ENCODE data around the gene NPY2R.

DNA sequence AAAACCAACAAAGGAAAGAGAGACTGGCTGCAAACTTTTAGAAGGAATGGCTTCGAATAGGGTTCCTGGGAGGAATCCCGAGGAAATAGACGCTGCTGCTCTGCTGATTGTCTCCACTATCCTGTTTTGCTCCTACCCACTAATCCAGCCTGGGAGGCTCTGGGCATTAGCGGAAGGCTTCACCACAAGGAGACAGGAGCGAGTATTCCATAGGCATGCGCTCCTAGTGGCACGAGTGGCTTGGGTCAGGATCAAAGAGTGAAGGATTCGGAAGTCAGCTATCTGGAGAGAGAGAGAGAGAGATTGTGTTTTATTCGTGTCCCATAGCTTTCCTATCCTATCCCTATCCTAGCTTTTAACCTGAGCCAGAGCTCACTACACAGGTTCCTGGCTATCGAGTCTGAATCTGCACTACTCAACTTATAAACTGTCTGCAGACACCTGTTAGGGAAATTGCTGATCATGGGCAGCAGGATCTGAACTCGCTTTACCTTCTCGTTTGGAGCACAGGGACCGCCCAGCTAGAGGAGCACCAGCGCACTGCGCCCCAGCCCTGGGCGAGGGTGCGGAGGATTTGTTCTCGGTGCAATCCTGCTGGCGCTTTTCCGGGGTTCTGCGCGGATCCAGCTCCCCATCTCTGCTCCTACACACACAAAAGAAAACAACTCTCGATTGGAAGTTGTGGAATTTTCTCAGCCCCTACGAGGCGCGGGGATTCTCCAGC lies 740 bp upstream of the NPY2R start:
- no peak for TF ChIP-seq POLR2A (IDR thresholded peaks at IDR 0.05)
- TF ChIP-seq, protein P1, sequence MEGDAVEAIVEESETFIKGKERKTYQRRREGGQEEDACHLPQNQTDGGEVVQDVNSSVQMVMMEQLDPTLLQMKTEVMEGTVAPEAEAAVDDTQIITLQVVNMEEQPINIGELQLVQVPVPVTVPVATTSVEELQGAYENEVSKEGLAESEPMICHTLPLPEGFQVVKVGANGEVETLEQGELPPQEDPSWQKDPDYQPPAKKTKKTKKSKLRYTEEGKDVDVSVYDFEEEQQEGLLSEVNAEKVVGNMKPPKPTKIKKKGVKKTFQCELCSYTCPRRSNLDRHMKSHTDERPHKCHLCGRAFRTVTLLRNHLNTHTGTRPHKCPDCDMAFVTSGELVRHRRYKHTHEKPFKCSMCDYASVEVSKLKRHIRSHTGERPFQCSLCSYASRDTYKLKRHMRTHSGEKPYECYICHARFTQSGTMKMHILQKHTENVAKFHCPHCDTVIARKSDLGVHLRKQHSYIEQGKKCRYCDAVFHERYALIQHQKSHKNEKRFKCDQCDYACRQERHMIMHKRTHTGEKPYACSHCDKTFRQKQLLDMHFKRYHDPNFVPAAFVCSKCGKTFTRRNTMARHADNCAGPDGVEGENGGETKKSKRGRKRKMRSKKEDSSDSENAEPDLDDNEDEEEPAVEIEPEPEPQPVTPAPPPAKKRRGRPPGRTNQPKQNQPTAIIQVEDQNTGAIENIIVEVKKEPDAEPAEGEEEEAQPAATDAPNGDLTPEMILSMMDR (IDR thresholded peaks at IDR 0.05), result no peak
